Measurements from ENCODE around the gene C4BPB.

C4BPB gene

GRCh38 chr1:207059881-207060280 lies 28.8 kb upstream of the C4BPB start:
- no peak for DNase-seq (ENCODE audit: low spot score)

GRCh38 chr1:207060596-207060995 lies 28.1 kb upstream of the C4BPB start:
- no peak for DNase-seq (ENCODE audit: low spot score)

- no peak for DNase-seq (ENCODE audit: low spot score)
Measured at GRCh38 chr1:207062058-207062457, 26.6 kb upstream of the C4BPB start.

- DNase-seq (ENCODE audit: low spot score): no peak
Measured at GRCh38 chr1:207063014-207063413, 25.6 kb upstream of the C4BPB start.

- no peak for DNase-seq (ENCODE audit: low spot score)
Measured at GRCh38 chr1:207064561-207064960, 24.1 kb upstream of the C4BPB start.

GRCh38 chr1:207067185-207067584 lies 21.5 kb upstream of the C4BPB start:
- no peak for DNase-seq (ENCODE audit: low spot score)

GRCh38 chr1:207067665-207068064 lies 21.0 kb upstream of the C4BPB start:
- no peak for DNase-seq (ENCODE audit: low spot score)

- no peak for DNase-seq (ENCODE audit: low spot score)
Measured at GRCh38 chr1:207069061-207069460, 19.6 kb upstream of the C4BPB start.

- DNase-seq (ENCODE audit: low spot score): no peak
Measured at GRCh38 chr1:207069858-207070506, 18.7 kb upstream of the C4BPB start.

- DNase-seq (ENCODE audit: low spot score): no peak
Measured at GRCh38 chr1:207070811-207071210, 17.8 kb upstream of the C4BPB start.

GRCh38 chr1:207071426-207071825 lies 17.2 kb upstream of the C4BPB start:
- no peak for DNase-seq (ENCODE audit: low spot score)

- no peak for DNase-seq (ENCODE audit: low spot score)
Measured at GRCh38 chr1:207072233-207072632, 16.4 kb upstream of the C4BPB start.

- no peak for DNase-seq (ENCODE audit: low spot score)
Measured at GRCh38 chr1:207073906-207074820, 14.5 kb upstream of the C4BPB start.

GRCh38 chr1:207076181-207076955 lies 12.3 kb upstream of the C4BPB start:
- no peak for DNase-seq (ENCODE audit: low spot score)

- no peak for DNase-seq (ENCODE audit: low spot score)
Measured at GRCh38 chr1:207077012-207077411, 11.6 kb upstream of the C4BPB start.

GRCh38 chr1:207077470-207078377 lies 10.9 kb upstream of the C4BPB start:
- DNase-seq (ENCODE audit: low spot score): peak; percentile 54

GRCh38 chr1:207078578-207079132 lies 10.0 kb upstream of the C4BPB start:
- no peak for DNase-seq (ENCODE audit: low spot score)

- DNase-seq (ENCODE audit: low spot score): no peak
Measured at GRCh38 chr1:207079706-207080241, 8.9 kb upstream of the C4BPB start.

- no peak for DNase-seq (ENCODE audit: low spot score)
Measured at GRCh38 chr1:207081088-207081487, 7.6 kb upstream of the C4BPB start.

- DNase-seq (ENCODE audit: low spot score): no peak
Measured at GRCh38 chr1:207081806-207082205, 6.9 kb upstream of the C4BPB start.

- DNase-seq (ENCODE audit: low spot score): no peak
Measured at GRCh38 chr1:207084232-207084631, 4.4 kb upstream of the C4BPB start.

Data from ecto neural progenitor cell (in vitro differentiated cells).